Measurements from ENCODE around the gene MACIR.

GRCh38 chr5:103275851-103276250 lies 17.3 kb downstream of the MACIR start:
- TF ChIP-seq CTCF (IDR thresholded peaks at IDR 0.05; ENCODE audit: low read depth, low read length) (no peak), POLR2A (IDR thresholded peaks at IDR 0.05; ENCODE audit: extremely low read depth, insufficient read length) (no peak), MAX (IDR thresholded peaks at IDR 0.05; ENCODE audit: low read depth, low read length) (no peak), MYC (IDR thresholded peaks at IDR 0.05; ENCODE audit: low read depth, low read length) (no peak)

Data from NB4 (cell line).